Liver (tissue), 3 donors: ENCODE data around the gene PNKP.

ENCODE experiments used
- CTCF ChIP-seq: fragments of 150-350 bp; IDR thresholded peaks from 2 replicates; pipeline ENCODE4 v1.5.1; 2017; ENCODE audit warnings: improper control_type of control experiment, low read depth, low read length; ENCODE audit not compliant: missing input control
- EGR1 ChIP-seq, 2 donors: IDR thresholded peaks; 2 replicates each; pipeline ENCODE4 v1.6.1; 2016 to 2018; ENCODE audit warnings: antibody characterized with exemption in 2 of 2, low read depth in 2 of 2
- JUND ChIP-seq, 2 donors: IDR thresholded peaks; 2 replicates each; pipeline ENCODE4 v1.6.1; 2016; ENCODE audit warnings: antibody characterized with exemption in 2 of 2
- NR2F2 ChIP-seq: IDR thresholded peaks from 2 replicates; pipeline ENCODE4 v1.6.1; 2016; ENCODE audit warnings: antibody characterized with exemption
- RAD21 ChIP-seq, 2 donors: IDR thresholded peaks; 2 replicates each; pipeline ENCODE4 v1.6.1; 2016; ENCODE audit warnings: antibody characterized with exemption in 2 of 2, mild to moderate bottlenecking in 2 of 2
- REST ChIP-seq: IDR thresholded peaks from 2 replicates; pipeline ENCODE4 v1.6.1; 2016; ENCODE audit warnings: antibody characterized with exemption, mild to moderate bottlenecking
- TAF1 ChIP-seq: conservative IDR thresholded peaks from 2 replicates; pipeline ENCODE4 v1.6.1; 2016; ENCODE audit warnings: antibody characterized with exemption, mild to moderate bottlenecking
- ZBTB33 ChIP-seq: IDR thresholded peaks from 2 replicates; pipeline ENCODE4 v1.6.1; 2016; ENCODE audit warnings: antibody characterized with exemption
- donor health status: healthy.
- donor health status: healthy.

- TF ChIP-seq CTCF (no peak), RAD21 (IDR thresholded peaks at IDR 0.05) (no peak), EGR1 (IDR thresholded peaks at IDR 0.05; ENCODE audit: low read depth in 2 of 2) (no peak), JUND (IDR thresholded peaks at IDR 0.05) (no peak), TAF1 (no peak), NR2F2 (no peak), REST (no peak), ZBTB33 (no peak)
Observed at GRCh38 chr19:49849433-49850220, 17.7 kb downstream of the PNKP start.
